NCI-H146 treated with DMSO at 0.1 percent for 48 hours (cell line): ENCODE data around the gene NPEPPS.
A peak's percentile ranks its signal among the peaks of the same experiment; 100 is the strongest.

Source experiments
- DNase-seq: peaks from one replicate; lab custom pipeline; 2025; ENCODE audit not compliant: unreplicated experiment; lab: John Stamatoyannopoulos, UW

The NPEPPS gene

GRCh38 chr17:47629826-47630225 lies 98.9 kb downstream of the NPEPPS start:
- DNase-seq: no peak

GRCh38 chr17:47630614-47631013 lies 99.7 kb downstream of the NPEPPS start:
- DNase-seq: no peak

GRCh38 chr17:47632991-47633390 lies 102.1 kb downstream of the NPEPPS start:
- DNase-seq: no peak

GRCh38 chr17:47633996-47634395 lies 103.1 kb downstream of the NPEPPS start:
- no peak for DNase-seq

- no peak for DNase-seq
Observed at GRCh38 chr17:47634870-47635269, 104.0 kb downstream of the NPEPPS start.

- DNase-seq: no peak
Observed at GRCh38 chr17:47635734-47636133, 104.8 kb downstream of the NPEPPS start.

GRCh38 chr17:47636273-47637030 lies 105.5 kb downstream of the NPEPPS start:
- DNase-seq: no peak

GRCh38 chr17:47638903-47639302 lies 108.0 kb downstream of the NPEPPS start:
- no peak for DNase-seq

GRCh38 chr17:47640076-47640475 lies 109.2 kb downstream of the NPEPPS start:
- no peak for DNase-seq

- DNase-seq: no peak
Observed at GRCh38 chr17:47641202-47641601, 110.3 kb downstream of the NPEPPS start.

- no peak for DNase-seq
Observed at GRCh38 chr17:47643116-47643515, 112.2 kb downstream of the NPEPPS start.

- DNase-seq: no peak
Observed at GRCh38 chr17:47644324-47644723, 113.4 kb downstream of the NPEPPS start.

GRCh38 chr17:47649153-47649971 lies 118.5 kb downstream of the NPEPPS start, which contains the start of gene KPNB1:
Gene KPNB1, plus strand, starts transcription at chr17:47649919. Its CDS starts 326 bp downstream, at chr17:47650245.
- DNase-seq: peak; percentile 96

GRCh38 chr17:47649972-47650524 lies 119.1 kb downstream of the NPEPPS start:
- no peak for DNase-seq

GRCh38 chr17:47650525-47651522 lies 119.9 kb downstream of the NPEPPS start:
- DNase-seq: peak; percentile 89

- no peak for DNase-seq
Observed at GRCh38 chr17:47651704-47652103, 120.8 kb downstream of the NPEPPS start.

GRCh38 chr17:47652570-47652969 lies 121.7 kb downstream of the NPEPPS start:
- DNase-seq: no peak

GRCh38 chr17:47653442-47653841 lies 122.5 kb downstream of the NPEPPS start:
- no peak for DNase-seq

- no peak for DNase-seq
Observed at GRCh38 chr17:47654991-47655390, 124.1 kb downstream of the NPEPPS start.

GRCh38 chr17:47660064-47660492 lies 129.2 kb downstream of the NPEPPS start:
- no peak for DNase-seq
